Gastrocnemius medialis (tissue), 4 donors: ENCODE results near the gene SFXN4. TPM values are rescaled to one million over a fixed set of nuclear protein-coding genes. Genes with fewer than 3 reads are reported as not detected.

Source experiments
- ATAC-seq, 2 donors: fragments of 150-250 bp; one replicate each; pipeline ENCODE4 v1.9.1; 2016
- DNase-seq, 2 donors: peaks; one replicate each; pipeline ENCODE4 v3.0.0-alpha.2; 2019
- H3K27ac ChIP-seq, 4 donors: fragments of 200-600 bp; sonication (generic); 1 replicate in 1 of 4; 2 replicates in 3 of 4; pipeline ENCODE4 v1.5.1; 2016 to 2018; ENCODE audit warnings: mild to moderate bottlenecking in 2 of 4, moderate library complexity in 1 of 4
- H3K27me3 ChIP-seq, 3 donors: fragments of 200-600 bp; sonication (generic) in 2 of 3; 1 replicate in 1 of 3; 2 replicates in 2 of 3; pipeline versions ENCODE4 v1.5.1 to v1.6.0; 2016 to 2019; ENCODE audit warnings: mild to moderate bottlenecking in 1 of 3, moderate library complexity in 1 of 3
- H3K36me3 ChIP-seq, 2 donors: fragments of 200-600 bp; sonication (generic) in 1 of 2; one replicate each; pipeline ENCODE4 v1.5.1; 2017 to 2018
- H3K4me1 ChIP-seq, 2 donors: fragments of 200-600 bp; sonication (generic) in 1 of 2; one replicate each; pipeline ENCODE4 v1.5.1; 2016 to 2017; ENCODE audit warnings: mild to moderate bottlenecking in 2 of 2
- H3K4me3 ChIP-seq, 4 donors: fragments of 200-600 bp; sonication (generic) in 3 of 4; 1 replicate in 1 of 4; 2 replicates in 3 of 4; pipeline ENCODE4 v1.5.1; 2016 to 2019; ENCODE audit warnings: mild to moderate bottlenecking in 2 of 4
- H3K9me3 ChIP-seq, 3 donors: fragments of 200-600 bp; sonication (generic) in 2 of 3; 1 replicate in 1 of 3; 2 replicates in 2 of 3; pipeline ENCODE4 v1.5.1; 2016 to 2019
- CTCF ChIP-seq, 5 experiments: fragments of 450-650 bp in 3 of 5; fragments of 200-600 bp in 2 of 5; sonication (generic) in 2 of 5; IDR thresholded peaks in 4 of 5; conservative IDR thresholded peaks in 1 of 5; 1 replicate in 4 of 5; 2 replicates in 1 of 5; pipeline ENCODE4 v1.5.1; 2016 to 2019; ENCODE audit warnings: antibody characterized with exemption in 5 of 5, mild to moderate bottlenecking in 3 of 5, moderate library complexity in 3 of 5
- POLR2A ChIP-seq, 2 donors: fragments of 450-650 bp; IDR thresholded peaks; one replicate each; pipeline ENCODE4 v1.6.1; 2017; ENCODE audit warnings: antibody characterized with exemption in 2 of 2, mild to moderate bottlenecking in 2 of 2, moderate library complexity in 2 of 2
- in situ Hi-C, 4 donors: fragments of 200-750 bp; cut with MboI; loops; one replicate each; pipeline versions ENCODE4 v1.15.0 to v1.8.0; 2017; ENCODE audit warnings: low sequenced_read_pairs in 4 of 4
- intact Hi-C: fragments of 100-400 bp; cut with DNase I; formaldehyde crosslinking; loops from one replicate; pipeline ENCODE4 v1.15.1; 2023; ENCODE audit warnings: low total_unique reads
- total RNA-seq, 4 donors: library from RNA; depleted of rRNA; stranded (reverse); fragments of >200 nt; gene quantifications; one replicate each; pipeline versions ENCODE4 v1.1.0 to v1.2.3, GENCODE V29; 2016

Gene SFXN4
- total RNA-seq, 4 donors from 2014 or later = 25.6 to 69.7 (median 39.8) TPM

- no peak for TF ChIP-seq POLR2A (IDR thresholded peaks at IDR 0.05)
- no peak for TF ChIP-seq CTCF (IDR thresholded peaks at IDR 0.05 in 4 of 5, conservative IDR thresholded peaks at IDR 0.05 in 1 of 5)
- intact Hi-C loops = no loop called here
- no peak for ATAC-seq
- no peak overlapping the region for H3K4me3 ChIP-seq
- no peaks in the 10 kb centered on the region for H3K36me3 ChIP-seq
- no peaks in the 10 kb centered on the region for H3K4me1 ChIP-seq
- H3K27me3 ChIP-seq = no peaks in the 10 kb centered on the region
- no peak for DNase-seq
- no peak overlapping the region for H3K27ac ChIP-seq
- in situ Hi-C loops = no loop called here
- no peaks in the 10 kb centered on the region for H3K9me3 ChIP-seq
Measured at GRCh38 chr10:119090968-119091367, 74.5 kb downstream of the SFXN4 start.

Other genes with a start within 250 kb of the SFXN4 start
- 10 to 100 TPM; 10.5 to 25.2 (median 17.4) TPM for gene NANOS1, start 136.0 kb downstream of the SFXN4 start, total RNA-seq
- 100 to 1,000 TPM; 136 to 240 (median 191) TPM for gene EIF3A, start 84.9 kb downstream of the SFXN4 start, total RNA-seq
- 10 to 100 TPM; 25.7 to 59.5 (median 43.7) TPM for gene DENND10, start 61.6 kb downstream of the SFXN4 start, total RNA-seq
- gene PRDX3, start 13.1 kb upstream of the SFXN4 start, total RNA-seq = 100 to 1,000 TPM; 227 to 342 (median 250) TPM
- gene GRK5, start 41.9 kb upstream of the SFXN4 start, total RNA-seq = 10 to 100 TPM in 1 of 4 donors, 1 to 10 TPM in 3; 6.2 to 12.5 (median 9.1) TPM